KMS-11 (cell line): ENCODE measurements around the gene INHBB.

Experiments used
- H2AFZ ChIP-seq: fragments of 200-600 bp; sonication (generic); 2 replicates; pipeline ENCODE4 v1.6.1; 2016; ENCODE audit warnings: antibody characterized with exemption, mixed run types, low read depth
- H3K27ac ChIP-seq: fragments of 200-600 bp; sonication (generic); 2 replicates; pipeline ENCODE4 v1.6.1; 2016; ENCODE audit warnings: mild to moderate bottlenecking, mixed run types
- H3K27me3 ChIP-seq: fragments of 200-600 bp; sonication (generic); 2 replicates; pipeline ENCODE4 v1.6.1; 2017; ENCODE audit warnings: mild to moderate bottlenecking, low read depth, mixed run types, moderate library complexity; ENCODE audit not compliant: insufficient read depth
- H3K36me3 ChIP-seq: fragments of 200-600 bp; sonication (generic); 2 replicates; pipeline ENCODE4 v1.6.1; 2017; ENCODE audit warnings: mild to moderate bottlenecking, mixed run types; ENCODE audit not compliant: insufficient read depth
- H3K4me1 ChIP-seq: fragments of 200-600 bp; sonication (generic); 2 replicates; pipeline ENCODE4 v1.6.1; 2016; ENCODE audit warnings: mild to moderate bottlenecking, low read depth, mixed run types; ENCODE audit not compliant: poor library complexity, severe bottlenecking
- H3K4me2 ChIP-seq: fragments of 200-600 bp; sonication (generic); 2 replicates; pipeline ENCODE4 v1.7.0; 2016; ENCODE audit warnings: mild to moderate bottlenecking, mixed run types
- H3K4me3 ChIP-seq: fragments of 200-600 bp; sonication (generic); IDR thresholded peaks from 2 replicates; pipeline ENCODE4 v1.6.1; 2017; ENCODE audit warnings: low read depth, low read length, mixed read lengths; ENCODE audit not compliant: insufficient read depth
- H3K79me2 ChIP-seq: fragments of 200-600 bp; sonication (generic); 2 replicates; pipeline ENCODE4 v1.6.1; 2016; ENCODE audit warnings: low read depth, mixed run types; ENCODE audit not compliant: insufficient read depth
- H3K9ac ChIP-seq: fragments of 200-600 bp; sonication (generic); 2 replicates; pipeline ENCODE4 v1.6.1; 2016; ENCODE audit warnings: mild to moderate bottlenecking, mixed run types
- H4K20me1 ChIP-seq: fragments of 200-600 bp; sonication (generic); 2 replicates; pipeline ENCODE4 v1.6.1; 2016; ENCODE audit warnings: mild to moderate bottlenecking, mixed run types; ENCODE audit not compliant: insufficient read depth
- CTCF ChIP-seq: fragments of 200-600 bp; sonication (generic); conservative IDR thresholded peaks from 2 replicates; pipeline ENCODE4 v1.6.1; 2017; ENCODE audit warnings: low read depth, mild to moderate bottlenecking, antibody characterized with exemption, low read length, moderate library complexity, mixed read lengths

INHBB gene

GRCh38 chr2:120367221-120367620 is 21.3 kb downstream of the INHBB start:
- H3K4me1 ChIP-seq: no peaks in the 10 kb centered on the region
- H2AFZ ChIP-seq: no peak overlapping the region
- H3K36me3 ChIP-seq: no peaks in the 10 kb centered on the region
- H3K4me3 ChIP-seq: no peak overlapping the region
- no peak overlapping the region for H3K4me2 ChIP-seq
- H3K27me3 ChIP-seq: no peaks in the 10 kb centered on the region
- TF ChIP-seq CTCF: no peak
- no peaks in the 10 kb centered on the region for H3K79me2 ChIP-seq
- H4K20me1 ChIP-seq: no peaks in the 10 kb centered on the region
- H3K9ac ChIP-seq: no peak overlapping the region
- no peak overlapping the region for H3K27ac ChIP-seq

GRCh38 chr2:120367649-120368048 is 21.7 kb downstream of the INHBB start:
- Histone ChIP-seq H3K4me2 (no peak overlapping the region), H3K36me3 (no peaks in the 10 kb centered on the region), H3K4me1 (no peaks in the 10 kb centered on the region)

GRCh38 chr2:120368086-120368485 is 22.1 kb downstream of the INHBB start:
- Histone ChIP-seq H3K4me2 (no peak overlapping the region), H2AFZ (no peak overlapping the region), H3K27me3 (no peaks in the 10 kb centered on the region), H4K20me1 (no peaks in the 10 kb centered on the region), H3K79me2 (no peaks in the 10 kb centered on the region), H3K36me3 (no peaks in the 10 kb centered on the region), H3K4me3 (no peak overlapping the region), H3K27ac (no peak overlapping the region), H3K9ac (no peak overlapping the region), H3K4me1 (no peaks in the 10 kb centered on the region)
- TF ChIP-seq CTCF: no peak

More at GRCh38 chr2:120367649-120368048, 21.7 kb downstream of the INHBB start:
- Histone ChIP-seq H3K4me3 (no peak overlapping the region), H3K79me2 (no peaks in the 10 kb centered on the region), H3K9ac (no peak overlapping the region), H3K27ac (no peak overlapping the region), H4K20me1 (no peaks in the 10 kb centered on the region), H3K27me3 (no peaks in the 10 kb centered on the region), H2AFZ (no peak overlapping the region)
- no peak for TF ChIP-seq CTCF

- Histone ChIP-seq H3K79me2 (no peaks in the 10 kb centered on the region), H3K36me3 (no peaks in the 10 kb centered on the region), H2AFZ (no peak overlapping the region), H3K9ac (no peak overlapping the region), H3K4me2 (no peak overlapping the region), H3K27ac (no peak overlapping the region), H3K4me3 (no peak overlapping the region), H3K27me3 (no peaks in the 10 kb centered on the region), H4K20me1 (no peaks in the 10 kb centered on the region), H3K4me1 (no peaks in the 10 kb centered on the region)
- TF ChIP-seq CTCF: no peak
These were observed 23.3 kb downstream of the INHBB start for GRCh38 chr2:120369250-120369649.
